ENCODE results near the gene CRKL.

CRKL gene

DNA sequence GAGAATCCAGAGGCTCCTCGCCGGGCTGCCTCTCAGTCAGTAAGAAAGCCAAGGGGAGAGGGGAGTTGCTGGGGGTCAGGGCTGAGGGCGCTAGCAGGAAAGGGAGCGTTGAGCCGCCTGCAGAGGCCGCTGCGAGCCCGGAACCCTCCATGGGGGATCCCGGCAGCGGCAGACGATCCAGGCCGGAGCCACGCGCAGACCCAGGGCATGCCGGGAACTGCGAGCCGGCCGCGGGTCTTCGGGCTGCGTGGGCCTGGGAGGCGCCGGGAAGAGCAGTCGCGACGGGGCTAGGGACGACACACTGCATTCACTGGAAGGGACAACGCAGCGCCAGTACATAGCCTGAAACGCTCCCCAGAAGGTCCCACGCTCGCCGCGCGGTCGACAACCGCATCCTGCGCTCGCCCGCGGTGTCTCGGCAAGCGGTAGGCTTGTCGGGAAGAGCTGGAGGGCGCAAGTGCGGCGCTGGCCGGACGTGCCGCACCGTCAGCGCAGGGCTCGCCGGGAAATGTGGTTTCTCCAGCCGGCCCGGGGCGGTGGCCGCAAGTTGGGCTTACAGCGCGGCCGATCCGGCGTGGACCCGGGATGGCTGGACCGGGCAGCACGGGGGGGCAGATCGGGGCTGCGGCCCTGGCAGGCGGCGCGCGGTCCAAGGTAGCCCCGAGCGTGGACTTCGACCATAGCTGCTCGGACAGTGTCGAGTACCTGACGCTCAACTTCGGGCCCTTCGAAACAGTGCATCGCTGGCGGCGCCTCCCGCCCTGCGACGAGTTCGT is 64.8 kb downstream of the CRKL start, which contains the start of gene LZTR1:
LZTR1 (plus strand) TSS at position 511 of the 776 bp plus-strand sequence; CDS start at position 586, 75 bp downstream.
- peak; percentile 53 to 73 (median 62) for DNase-seq (ENCODE audit: low read depth in 3 of 3)

DNA sequence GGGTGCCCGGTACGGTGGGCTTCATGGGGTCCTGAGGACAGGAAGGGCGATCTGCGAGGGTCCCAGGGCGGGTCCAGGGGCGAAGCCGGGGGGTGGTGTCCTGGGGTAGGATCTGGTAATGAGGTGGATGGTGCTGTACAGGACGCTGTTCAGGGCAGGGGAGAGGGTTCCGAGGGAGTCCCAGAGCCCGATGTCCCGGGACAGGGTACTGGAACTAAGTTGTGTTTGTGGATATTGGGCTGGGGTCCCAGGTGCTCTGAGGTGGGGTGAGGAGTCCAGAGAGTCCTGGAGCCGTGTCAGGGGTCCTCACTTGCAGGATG is 65.3 kb downstream of the CRKL start:
- DNase-seq (ENCODE audit: low read depth in 3 of 3), result no peak

DNA sequence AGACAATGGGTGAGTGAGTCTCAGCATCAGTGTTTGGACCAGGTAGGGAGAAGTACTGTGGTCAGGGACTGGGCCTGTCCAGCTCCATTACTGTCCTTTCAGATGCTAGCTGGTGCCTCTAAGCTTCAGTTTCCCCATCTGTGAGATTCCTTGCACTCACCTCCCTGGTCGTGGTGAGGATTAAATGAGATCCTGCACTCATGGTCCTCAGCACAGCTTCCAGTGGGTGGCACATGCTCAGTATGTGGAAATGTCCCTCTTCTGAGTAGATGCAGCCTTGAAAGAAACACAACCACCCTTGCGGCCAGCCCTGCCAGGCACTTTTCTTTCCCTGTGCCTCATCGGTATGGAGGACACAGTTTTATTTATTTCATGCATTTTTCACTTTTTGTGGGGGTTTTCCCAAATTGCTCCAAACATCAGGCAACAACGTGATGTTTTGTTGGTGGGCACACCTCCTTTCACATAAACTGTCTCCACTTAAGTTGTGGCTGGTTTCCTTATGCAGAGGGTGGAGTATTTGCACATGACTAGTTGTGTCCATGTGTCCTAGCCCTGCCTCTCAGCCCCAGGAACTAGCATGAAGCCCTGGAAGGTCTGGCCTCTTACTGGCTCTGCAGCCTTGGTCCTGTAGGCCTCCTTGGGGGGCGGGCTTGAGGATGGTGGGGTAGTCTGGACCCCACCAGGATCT is 66.0 kb downstream of the CRKL start:
- no peak for DNase-seq (ENCODE audit: low read depth in 3 of 3)

DNA sequence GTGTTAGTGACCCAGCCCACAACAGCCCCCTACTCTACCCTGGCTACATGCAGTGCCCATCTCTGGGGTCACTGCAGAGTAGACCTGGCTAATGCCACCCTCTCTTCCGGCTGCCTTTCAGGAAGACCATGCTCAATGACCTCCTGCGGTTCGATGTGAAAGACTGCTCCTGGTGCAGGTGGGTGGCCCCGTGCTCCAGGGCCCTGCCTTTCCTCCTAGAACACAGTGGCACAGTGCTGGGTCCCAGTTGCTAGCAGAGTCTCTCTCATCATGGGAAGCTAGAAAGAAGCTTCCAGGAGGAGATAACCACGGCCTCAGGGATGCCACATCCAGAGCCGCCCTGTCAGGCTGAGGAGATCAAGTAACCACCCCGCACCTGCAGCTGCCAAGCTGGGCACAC is 68.5 kb downstream of the CRKL start:
- no peak for DNase-seq (ENCODE audit: low read depth in 3 of 3)

DNA sequence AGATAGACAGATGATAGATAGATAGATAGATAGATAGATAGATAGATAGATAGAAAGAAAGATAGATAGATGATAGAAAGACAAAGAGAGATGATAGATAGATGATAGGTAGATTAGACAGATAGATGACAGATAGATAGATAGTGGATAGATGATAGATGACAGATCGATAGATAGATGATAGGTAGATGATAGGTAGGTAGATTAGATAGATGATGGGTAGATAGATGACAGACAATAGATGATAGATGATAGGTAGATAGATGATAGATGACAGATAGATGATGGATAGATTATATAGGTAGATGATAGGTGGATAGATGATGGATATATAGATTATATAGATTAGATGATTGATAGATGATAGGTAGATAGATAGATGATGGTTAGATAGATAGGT is 69.2 kb downstream of the CRKL start:
- no peak for DNase-seq (ENCODE audit: low read depth in 3 of 3)

DNA sequence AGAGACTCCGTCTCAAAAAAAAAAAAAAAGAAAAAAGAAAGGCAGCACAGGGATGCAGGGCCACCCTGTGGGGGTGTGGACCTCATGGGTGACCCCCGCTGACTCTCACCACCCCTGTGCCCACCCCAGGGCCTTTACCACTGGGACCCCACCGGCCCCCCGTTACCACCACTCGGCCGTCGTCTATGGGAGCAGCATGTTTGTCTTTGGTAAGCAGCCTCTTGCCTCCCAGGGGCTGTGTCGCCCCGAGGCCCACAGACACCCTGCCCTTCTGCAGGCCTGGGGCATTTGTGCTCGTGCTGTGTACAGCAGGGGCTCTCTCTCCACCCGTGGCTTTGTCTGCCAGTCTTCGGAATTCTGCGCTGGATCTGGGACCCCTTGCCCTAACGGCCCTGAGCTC is 70.2 kb downstream of the CRKL start:
- DNase-seq (ENCODE audit: low read depth in 3 of 3), result no peak

DNA sequence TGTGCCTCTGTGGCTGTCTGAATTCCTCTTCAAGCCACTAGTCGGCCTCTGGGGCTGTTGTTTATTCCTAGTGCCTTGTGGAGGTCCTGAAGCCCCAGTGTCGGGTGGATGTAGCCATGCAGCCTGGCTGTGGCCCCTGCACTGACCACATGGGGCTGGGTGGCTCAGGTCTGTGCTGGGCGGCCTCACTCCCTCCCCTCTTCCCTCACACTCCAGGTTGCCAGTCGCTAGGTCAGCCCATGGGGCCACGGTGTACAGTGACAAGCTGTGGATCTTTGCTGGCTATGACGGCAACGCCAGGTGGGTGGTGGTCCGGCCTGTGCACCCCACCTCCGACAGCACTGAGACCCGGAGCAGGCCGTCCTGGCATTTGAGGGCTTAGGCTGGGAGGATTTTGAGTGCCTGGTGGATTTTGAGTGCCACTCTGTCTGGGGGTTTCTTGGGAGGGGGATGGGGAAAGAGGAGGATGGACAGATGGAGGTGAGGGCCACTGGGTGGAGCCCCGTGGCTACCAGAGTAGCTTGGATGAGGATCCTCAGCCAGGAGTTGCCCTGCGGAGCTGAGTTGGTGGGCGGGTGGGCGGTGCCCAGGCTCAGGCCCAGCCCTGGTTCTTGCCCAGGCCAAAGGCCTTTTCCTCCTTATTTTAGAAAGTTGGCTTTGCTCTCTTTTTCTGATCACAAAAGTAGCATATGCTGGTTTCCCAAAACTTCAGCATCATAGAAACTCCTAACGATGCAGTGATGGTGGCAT is 71.5 kb downstream of the CRKL start:
- DNase-seq (ENCODE audit: low read depth in 3 of 3), result no peak

DNA sequence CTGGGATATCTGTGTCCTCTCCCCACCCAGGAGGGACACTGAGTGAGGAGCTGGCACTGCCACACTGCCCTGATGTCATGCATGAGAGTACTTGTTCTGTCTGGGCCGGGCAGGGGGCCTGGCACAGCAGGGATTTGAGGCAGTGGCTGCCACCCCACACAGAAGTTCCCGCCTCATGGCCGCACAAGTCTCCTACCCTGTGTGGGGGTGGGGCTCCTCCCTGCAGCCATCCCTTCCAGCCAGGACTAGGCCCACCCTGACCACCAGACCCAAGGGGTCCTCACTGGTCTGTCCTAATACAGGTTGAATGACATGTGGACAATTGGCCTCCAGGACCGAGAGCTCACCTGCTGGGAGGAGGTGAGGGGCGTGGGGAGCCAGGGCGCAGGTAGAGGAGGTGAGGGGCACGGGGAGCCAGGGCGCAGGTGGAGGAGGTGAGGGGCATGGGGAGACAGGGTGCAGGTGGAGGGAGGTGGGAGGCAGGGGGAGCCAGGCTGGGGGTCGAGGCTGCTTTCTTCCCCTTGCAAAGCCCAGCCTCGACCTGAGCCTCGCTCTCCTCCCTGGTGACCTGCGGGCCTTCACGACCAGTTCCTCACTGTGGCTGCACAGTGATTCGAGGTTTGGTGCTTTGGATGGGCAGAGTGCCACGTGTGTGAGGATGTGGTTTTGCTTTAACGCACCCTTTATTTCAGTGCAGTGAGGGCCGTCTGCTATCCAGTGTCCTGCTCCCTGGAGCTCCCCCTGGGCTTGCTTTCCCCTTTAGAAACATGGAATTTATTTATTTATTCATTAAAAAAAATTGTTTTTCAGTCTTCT is 72.3 kb downstream of the CRKL start:
- DNase-seq (ENCODE audit: low read depth in 3 of 3), result no peak

DNA sequence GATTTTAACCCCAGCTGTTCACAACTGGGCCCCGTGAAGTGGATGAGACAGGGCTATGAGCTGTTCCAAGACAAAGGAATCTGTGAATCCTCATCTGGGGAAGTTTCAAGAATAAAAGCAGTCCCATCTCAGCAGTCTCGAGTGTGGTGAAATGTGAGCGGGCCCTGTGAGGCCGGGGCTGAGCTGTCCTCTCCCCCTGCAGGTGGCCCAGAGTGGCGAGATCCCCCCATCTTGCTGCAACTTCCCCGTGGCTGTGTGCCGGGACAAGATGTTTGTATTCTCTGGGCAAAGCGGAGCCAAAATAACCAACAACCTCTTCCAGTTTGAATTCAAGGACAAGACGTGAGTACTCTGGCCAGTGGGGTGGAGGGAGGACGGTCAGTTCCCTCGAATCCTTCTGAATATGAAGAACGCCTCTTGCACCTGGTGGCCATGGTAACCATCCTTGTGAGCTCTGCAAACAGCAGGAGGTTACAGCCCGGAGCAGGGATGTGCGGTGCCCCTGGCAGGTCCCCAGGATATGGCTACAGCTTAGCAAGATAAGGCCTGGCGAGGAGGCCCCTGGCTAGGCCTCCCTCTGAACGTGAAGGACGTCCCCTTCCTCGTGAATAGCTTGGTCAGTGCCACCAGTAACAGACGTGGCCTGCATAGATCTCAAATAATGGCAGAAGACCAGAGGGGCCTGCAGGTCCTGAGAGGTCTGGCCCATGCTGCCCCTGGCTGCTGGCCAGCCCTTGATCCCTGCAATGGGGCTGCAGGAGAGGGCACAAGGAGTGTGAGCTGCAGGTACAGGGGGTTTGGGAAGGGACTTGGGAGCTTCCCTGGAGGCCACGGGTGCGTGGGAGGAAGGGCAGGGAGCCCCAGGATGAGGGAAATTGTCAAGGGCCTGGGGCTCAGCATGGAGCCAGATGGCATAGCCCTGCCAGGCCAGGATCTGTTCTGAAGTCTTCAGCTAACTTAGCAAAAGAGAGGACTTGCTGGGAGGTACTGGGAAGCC is 73.3 kb downstream of the CRKL start:
- DNase-seq (ENCODE audit: low read depth in 3 of 3), result no peak

DNA sequence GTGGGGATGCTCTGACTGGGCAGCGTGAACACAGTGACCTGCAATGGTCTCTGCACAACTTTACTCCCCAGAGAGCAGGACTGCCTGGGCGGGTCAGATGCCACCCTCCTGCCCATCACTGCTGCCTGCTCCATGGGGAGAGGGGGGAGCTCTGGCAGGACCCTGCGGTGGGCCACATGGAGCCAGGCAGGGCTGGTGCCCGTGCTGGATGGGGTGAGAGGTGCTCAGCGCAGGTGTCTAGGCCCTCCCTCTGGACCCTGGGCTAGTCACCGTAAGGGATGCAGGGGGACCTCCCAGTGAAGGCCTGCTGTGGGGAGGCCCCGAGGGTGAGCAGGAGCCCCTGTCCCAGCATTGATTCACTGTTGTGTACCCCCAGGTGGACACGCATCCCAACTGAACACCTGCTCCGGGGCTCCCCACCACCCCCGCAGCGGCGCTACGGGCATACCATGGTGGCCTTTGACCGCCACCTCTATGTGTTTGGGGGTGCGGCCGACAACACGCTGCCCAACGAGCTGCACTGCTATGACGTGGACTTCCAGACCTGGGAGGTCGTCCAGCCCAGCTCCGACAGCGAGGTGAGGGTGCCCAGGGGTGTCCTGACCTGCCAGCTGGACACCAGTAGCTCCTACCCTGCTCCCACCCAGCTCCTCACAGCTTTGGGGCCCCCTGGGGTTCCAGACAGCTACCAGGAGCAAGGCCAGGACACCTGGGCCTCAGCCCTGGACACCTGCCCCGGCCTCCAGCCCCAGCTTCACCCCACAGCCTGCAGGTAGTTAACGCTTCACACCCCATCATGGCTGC is 74.2 kb downstream of the CRKL start:
- DNase-seq (ENCODE audit: low read depth in 3 of 3), result no peak

DNA sequence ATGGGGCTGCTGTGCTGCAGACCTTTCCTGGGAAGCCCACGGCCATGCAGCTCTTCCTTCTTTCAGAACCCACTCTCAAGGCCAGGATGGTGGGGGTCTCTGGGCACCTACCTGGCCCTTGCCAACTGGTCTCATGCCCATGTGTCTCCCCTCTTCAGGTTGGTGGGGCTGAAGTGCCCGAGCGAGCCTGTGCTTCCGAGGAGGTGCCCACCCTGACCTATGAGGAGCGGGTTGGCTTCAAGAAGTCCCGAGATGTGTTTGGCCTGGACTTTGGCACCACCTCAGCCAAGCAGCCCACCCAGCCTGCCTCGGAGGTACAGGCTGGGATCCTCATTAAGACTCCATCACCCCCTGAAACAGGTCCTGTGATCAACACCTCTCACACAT is 74.8 kb downstream of the CRKL start:
- DNase-seq (ENCODE audit: low read depth in 3 of 3), result no peak

DNA sequence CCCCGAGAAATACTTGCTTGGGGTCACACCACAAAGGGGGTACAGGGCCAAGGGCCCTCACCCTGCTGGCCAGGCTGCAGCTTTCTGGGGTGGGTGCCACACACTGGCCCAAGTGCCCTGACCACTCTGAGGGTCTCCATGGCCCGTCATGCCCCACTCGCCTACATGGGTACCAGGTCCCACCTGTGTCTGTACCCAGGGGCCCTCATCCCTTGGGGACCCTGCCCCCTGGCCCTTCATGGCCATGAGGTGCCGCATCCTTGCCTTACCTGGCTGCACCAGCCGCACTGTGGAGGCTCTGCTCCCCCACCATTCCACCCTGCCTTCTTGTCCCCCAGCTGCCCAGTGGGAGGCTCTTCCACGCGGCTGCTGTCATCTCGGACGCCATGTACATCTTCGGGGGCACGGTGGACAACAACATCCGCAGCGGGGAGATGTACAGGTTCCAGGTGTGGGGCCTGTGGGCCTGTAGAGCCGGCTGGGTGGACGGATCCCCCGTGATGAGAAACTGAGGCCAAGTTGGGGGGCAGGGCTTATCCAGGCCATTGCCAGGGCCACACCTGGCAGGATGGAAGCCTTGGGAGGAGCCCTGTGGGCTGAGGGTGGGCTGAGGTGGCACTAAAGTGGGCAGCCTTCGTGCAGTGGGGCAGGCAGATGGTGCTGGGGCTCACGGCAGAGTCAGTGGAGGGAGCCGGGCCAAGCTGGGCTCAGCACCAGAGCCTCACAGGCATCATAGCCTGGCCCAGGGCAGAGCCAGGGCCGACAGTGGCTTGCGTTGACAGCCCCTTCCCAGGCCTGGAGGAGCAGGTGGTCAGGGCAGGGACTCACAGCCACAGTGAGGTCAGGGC is 75.5 kb downstream of the CRKL start:
- DNase-seq (ENCODE audit: low read depth in 3 of 3), result no peak

DNA sequence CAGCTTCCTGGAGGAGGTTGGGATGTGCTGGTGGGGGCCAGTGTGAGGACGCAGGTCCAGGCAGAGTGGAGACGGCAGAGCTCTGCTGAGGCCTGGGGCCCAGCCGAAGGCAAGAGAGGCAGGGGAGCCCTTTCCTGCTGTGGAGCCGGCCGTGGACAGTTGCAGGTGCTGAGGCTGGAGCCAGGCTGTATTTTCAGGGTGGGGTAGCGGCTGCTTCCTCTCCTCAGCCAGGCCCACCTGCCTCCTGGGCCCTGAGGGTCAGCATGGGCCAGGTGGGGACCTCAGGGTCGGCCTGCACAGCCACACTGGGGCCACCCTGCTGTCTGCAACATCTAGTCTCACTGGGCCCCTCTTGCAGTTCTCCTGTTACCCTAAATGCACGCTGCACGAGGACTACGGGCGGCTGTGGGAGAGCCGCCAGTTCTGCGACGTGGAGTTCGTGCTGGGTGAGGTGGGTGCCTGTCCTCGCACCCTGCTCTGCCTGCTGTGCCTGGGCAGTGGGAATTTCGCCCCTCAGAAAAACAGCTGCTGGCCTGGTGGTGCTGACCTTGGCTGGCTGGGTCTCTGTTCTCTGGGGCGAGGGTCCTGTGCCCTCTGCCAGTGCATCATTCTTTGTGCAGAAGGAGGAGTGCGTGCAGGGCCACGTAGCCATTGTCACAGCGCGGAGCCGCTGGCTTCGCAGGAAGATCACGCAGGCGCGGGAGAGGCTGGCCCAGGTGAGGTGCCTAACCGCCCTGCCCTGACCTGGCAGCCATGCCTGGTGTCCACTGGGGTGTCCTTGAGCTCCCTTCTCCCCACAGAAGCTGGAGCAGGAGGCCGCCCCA is 76.3 kb downstream of the CRKL start:
- no peak for DNase-seq (ENCODE audit: low read depth in 3 of 3)

DNA sequence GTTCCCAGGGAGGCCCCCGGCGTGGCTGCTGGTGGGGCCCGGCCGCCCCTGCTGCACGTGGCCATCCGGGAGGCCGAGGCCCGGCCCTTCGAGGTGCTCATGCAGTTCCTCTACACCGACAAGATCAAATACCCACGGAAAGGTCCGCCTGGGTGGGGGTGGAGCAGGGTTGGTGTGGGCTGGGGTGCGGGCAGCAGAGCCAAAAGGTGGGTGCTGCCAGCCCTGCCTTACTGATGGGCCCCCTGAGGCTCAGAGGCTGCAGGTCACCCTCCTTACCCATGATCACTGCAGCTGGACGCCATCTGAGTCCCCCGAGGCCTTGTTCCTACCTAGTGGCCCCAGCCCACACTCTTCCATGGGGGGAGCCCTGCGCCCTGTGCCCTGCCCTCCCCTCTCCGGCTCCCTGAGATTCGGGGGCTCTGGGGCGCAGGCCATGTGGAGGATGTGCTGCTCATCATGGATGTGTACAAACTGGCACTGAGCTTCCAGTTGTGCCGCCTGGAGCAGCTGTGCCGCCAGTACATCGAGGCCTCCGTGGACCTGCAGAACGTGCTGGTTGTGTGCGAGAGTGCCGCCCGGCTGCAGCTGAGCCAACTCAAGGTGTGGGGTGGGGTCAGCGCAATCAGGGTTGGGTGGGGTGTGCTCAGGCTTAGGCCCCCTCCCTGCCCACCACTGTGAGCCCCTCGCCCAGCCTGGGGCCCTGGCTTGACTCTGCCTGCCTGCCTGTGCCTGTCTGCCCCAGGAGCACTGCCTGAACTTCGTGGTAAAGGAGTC is 77.1 kb downstream of the CRKL start:
- no peak for DNase-seq (ENCODE audit: low read depth in 3 of 3)

DNA sequence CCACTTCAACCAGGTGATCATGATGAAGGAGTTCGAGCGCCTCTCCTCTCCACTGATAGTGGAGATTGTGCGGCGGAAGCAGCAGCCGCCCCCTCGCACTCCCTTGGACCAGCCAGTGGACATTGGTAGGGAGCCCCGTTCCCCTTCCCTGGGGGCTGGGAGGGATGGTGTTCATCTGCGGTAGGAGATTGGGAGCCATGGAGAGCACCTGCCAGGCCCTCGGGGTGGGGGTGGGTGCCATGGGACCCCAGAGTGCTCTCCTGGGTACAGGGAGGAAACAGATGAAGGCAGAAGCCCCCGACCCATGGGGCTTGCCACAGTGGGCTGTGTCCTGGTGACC is 77.7 kb downstream of the CRKL start:
- no peak for DNase-seq (ENCODE audit: low read depth in 3 of 3)

DNA sequence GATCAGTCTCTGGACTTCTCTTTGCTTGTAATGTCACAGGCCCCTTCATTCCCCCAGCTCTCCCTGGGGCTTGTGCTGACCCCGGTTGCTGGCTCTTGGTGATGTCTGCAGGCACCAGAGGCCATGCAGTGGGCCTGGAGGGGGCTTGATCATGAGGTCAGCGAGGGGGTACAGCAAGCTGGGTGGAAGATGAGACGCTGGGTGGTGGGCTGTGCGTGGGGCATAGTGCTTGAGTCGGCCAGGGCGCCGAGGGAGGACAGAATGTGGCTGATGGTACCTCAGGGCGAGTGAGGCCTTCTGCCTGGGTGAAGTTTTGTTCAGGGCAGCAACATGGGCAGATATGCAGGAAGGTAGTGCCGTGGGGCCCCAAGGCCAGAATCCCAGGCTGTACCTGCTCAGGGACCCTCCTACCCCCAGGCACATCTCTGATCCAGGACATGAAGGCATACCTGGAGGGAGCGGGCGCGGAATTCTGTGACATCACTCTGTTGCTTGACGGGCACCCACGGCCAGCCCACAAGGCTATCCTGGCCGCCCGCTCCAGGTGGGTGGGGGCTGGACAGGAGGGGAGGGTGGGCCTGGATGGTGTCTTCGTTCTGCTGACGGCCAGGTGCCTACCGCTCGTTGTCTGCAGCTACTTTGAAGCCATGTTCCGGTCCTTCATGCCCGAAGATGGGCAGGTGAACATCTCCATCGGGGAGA is 78.3 kb downstream of the CRKL start:
- no peak for DNase-seq (ENCODE audit: low read depth in 3 of 3)

DNA sequence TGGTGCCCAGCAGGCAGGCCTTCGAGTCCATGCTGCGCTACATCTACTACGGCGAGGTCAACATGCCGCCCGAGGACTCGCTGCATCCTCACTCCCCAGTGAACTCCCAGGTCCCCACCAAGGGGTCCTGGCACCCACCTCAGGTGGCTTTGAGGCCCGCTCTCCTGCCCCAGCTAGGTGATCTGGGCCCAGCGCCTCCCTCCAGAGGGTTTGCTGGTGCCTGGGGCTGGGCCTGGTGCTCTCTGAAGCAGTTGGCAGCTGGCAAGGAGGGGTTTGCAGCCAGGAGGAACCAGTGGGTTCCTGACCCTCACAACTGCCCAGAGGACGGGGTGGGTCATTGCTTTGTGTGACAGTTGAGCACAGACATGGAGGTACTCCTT is 78.8 kb downstream of the CRKL start:
- DNase-seq (ENCODE audit: low read depth in 3 of 3), result no peak

Data from stimulated activated CD4-positive, alpha-beta T cell treated with anti-CD3 and anti-CD28 coated beads, TNF-alpha, amount 100 ng/mL, for 24 hours (primary cell).